ENCODE measurements around the gene RPS14.
"Not testable (repeated sequence)": the region's sequence is repeated elsewhere in the genome, so short reads cannot be mapped to it uniquely, and the experiment has no call there.

The RPS14 gene

DNA sequence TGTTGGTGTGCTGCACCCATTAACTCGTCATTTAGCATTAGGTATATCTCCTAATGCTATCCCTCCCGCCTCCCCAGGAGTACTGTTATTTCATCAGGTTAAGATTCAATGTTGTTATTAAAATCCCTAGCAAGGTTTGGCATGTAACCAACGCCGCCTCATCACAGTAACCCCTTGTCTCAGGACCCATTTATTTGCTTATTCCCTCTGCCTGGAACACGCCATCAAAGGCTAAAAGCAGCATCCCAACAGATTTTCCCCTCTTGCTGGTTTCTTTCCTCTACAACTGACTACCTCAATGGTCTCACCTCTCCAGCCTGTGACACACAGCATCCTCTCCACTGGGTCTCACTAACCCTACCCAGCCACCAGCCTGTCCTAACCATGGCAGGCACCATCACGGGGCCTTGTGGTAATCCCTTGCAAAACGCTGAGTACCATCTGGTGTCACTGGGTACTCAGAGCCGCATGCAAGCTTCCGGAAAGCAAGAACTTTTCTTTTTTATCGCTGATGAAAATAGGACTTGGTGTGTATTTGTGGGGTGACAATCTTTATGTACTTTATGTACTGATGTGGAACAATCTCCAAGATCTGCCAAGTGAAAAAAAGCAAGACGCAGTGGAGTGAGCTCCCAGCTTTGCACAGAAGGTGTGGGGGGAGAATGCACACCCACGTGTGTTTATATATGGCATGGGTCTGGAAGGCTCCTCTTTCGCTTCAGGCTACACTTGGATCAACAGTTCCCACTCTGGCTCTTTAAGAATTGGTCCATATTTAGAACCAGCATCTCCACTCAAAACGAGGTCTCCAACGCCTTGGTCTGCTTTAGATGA lies 6.1 kb downstream of the RPS14 start:
- no peak for DNase-seq

DNA sequence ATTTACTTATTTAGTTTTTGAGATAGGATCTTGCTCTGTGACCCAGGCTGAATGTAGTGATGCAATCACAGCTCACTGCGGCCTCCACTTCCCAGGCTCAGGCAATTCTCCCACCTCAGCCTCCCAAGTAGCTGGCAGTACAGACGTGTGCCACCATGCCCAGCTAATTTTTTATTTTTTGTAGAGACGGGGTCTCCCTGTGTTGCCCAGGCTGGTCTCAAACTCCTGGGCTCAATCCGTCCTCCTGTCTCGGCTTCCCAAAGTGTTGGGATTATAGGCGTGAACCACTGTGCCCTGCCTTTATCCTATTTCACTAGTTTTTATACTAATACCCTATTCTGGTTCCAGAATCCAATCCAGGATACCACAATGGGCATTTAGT lies 6.8 kb downstream of the RPS14 start:
- no peak for DNase-seq

DNA sequence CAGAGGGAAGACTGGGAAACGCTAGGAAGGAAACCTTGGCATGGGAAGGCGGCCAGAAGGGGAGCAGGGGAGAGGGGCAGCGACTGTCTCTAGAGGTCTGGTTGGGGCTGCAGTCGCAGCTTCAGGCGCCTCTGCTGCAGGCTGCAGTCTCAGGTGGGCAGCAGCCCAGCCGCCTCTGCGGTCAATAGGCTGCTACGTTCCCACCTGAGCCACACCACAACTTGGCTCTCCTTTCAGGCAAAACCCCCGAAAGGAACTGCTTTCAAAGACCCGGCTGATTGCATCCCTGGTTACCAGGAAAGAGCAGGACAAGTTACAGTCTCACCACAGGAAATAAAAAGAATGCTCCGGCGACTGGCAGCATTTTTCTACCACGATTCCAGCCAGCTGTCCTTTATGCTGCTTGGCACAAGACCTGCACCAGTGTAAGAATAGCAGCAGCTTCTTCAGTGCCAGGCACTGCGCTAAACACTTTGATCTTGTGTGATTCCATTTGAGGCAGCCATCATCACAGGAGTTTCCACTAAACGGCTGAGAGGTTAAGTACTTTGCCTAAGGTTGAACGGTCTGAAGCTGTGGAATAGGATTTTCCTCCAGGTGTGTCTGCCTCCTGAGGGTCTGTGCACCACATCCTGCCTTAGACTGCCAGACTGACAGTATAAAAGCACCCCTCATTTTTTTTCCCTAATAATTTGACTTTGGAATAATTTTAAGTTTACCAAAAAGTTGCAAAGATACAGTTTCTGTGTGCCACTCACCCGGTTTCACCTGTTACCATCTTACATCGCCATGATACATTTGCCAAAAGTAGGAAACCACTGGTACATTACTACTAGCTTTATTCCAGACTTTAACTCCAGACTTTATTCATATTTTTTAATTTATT lies 7.5 kb downstream of the RPS14 start:
- no peak for DNase-seq

DNA sequence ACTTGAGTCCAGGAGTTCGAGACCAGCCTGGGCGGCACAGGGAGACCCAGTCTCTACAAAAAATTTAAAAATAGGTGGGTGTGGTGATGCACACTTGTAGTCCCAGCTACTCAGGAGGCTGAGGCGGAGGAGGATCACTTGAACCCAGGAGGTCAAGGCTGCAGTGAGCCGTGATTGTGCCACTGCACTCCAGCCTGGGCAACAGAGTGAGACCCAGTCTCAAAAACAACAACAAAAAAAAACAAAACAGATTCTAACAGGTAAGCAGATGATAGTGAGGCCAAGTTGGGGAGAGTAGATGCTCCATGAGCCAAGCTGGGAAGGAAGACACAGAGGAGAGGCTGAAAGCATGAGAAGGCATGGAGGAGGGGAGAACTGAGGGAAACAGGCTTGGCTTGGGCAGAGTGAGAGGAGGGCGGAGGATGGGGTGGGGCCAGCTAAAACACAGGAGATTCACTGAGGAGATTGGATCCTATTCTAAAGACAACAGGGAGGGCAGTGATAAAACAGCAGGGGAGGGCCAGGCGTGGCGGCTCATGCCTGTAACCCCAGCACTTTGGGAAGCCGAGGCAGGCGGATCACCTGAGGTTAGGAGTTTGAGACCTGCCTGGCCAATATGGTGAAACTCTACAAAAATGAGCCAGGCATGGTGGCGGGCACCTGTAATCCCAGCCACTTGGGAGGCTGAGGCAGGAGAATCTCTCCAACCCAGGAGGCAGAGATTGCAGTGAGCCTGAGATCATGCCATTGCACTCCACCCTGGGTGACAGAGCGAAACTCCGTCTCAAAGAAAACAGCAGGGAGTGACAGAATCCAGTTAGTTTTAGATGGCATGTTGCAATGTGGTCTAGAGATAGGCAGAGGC lies 8.4 kb downstream of the RPS14 start:
- DNase-seq, result no peak

DNA sequence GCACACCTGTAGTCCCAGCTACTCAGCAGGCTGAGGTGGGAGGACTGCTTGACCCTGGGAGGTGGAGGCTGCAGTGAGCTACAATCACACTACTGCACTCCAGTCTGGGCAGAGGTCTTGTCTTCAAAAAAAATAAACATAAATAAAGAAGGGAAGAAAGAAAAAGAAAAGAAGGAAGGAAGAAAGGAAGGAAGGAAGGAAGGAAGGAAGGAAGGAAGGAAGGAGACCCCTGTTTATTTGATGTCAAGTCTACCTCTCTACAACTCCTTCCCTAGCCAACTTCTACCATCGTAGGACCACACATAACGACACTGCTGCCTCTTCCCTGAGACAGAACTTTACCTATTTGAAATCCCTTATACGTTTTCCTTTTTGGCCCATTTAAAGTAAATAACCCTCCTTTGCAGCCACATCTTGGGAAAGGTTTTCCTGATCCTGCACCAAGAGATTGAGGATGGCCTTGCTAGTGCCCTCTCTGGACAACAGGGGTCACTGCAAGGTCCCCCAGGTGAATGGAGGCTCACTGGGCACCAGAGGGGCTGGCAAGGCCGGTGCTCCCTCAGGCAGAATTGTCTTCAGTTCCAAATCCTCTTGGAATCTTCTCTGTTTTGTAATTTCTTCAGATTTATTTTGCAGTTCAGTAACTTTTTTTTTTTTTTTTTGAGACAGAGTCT lies 10.5 kb downstream of the RPS14 start:
- no peak for DNase-seq

DNA sequence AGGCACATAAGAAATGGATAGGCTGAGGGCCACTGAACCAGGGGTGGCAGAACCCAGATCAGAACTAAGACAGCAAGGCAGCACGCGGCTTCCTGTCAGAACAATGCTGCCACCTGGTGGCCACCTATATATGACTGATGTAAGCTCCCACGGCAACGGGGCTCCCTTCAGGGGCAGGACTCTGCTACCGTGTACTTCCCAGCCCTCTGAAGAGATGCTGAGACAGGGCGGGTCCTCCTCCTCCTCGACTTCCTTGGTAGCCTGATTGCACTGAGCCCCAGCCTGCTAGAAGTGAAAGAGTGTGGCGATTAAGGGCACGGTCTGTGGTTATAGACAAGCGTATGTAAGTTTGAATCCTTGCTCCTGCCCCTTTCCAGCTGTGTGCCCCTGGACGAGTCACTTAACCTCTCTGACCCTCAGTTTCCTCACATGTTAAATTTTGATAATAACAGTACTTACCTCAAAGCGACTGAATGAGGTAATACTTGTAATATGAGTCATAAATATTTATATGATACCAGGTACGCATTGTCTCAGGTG lies 13.3 kb downstream of the RPS14 start:
- peak; percentile 44 to 51 for DNase-seq

DNA sequence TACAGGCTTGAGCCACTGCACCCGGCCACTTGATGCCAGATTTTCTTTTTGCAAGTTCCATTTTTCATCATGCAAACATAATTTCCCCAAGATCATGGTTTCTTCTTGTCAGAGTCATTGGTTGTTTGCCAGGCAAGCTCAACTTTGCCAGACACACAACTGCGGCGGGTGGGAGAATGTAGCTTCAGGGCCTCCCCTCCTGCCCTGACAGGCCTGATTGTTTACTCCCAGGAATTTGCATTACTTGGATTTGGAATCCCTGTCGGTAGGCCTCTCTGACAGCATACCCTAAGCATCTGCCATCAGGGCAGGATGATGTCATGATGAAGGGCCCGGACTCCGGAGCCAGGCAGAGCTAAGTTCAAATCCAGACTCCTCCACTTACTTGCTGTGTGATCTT lies 15.1 kb downstream of the RPS14 start:
- no peak for DNase-seq

DNA sequence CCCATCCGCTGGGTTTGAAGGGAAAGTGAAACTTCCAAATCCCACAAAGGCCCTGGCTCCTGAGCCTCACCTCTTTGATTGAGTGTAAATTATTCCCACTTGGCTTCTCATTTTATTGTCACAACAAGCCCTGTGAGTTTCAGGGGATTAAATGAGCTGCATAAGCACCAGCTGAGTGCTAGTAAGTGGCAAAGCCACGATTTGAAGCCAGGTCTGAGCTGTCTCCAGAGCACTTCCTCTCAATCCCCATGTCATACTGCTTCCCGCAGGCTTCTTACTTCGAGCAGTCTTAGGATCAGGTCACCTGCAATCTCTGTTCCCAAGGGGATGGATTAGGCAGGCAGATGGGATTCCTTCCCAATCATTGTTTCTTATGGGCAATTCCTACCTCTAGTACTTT lies 18.0 kb downstream of the RPS14 start:
- DNase-seq, result no peak

DNA sequence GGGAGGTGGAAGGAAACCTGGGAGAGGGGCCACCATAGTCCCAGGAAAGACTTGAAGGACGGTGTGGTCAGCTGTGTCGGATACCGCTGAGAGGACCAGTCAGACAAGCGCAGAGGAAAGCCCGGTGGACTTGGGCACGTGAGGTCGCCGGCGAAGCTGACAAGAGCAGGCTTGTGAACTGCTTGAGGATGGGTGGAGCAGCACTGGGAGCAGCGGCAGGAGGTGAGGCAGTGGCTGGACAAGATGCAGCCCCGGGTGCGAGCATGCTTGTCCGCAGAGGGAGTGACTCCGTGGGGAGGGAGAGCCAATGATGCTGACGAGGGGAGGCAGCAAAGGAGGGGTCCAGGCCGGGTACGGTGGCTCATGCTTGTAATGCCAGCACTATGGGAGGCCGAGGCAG lies 18.5 kb downstream of the RPS14 start:
- DNase-seq, result no peak

DNA sequence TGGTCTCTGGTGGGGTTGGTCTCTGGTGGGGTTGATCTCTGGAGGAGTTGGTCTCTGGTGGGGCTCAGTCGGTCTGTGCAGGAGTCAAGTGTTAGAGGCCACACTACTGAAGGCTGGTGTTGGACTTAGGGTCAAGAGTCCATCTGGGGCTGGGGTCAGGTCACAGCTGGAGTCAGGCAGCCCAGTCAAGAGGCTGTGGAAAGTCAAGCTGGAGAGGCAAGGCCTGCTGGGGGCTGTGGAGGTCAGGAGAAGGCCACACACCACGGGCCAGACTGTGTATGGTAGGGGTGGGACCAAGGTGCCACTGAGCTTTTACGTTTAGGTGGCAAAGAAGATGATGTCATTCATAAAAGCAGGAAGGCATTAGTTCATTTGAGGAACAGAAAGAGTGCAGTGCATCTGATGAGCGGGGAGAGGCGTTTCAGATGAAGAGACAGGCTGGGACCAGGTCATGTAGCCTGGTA lies 20.1 kb downstream of the RPS14 start:
- no peak for DNase-seq

DNA sequence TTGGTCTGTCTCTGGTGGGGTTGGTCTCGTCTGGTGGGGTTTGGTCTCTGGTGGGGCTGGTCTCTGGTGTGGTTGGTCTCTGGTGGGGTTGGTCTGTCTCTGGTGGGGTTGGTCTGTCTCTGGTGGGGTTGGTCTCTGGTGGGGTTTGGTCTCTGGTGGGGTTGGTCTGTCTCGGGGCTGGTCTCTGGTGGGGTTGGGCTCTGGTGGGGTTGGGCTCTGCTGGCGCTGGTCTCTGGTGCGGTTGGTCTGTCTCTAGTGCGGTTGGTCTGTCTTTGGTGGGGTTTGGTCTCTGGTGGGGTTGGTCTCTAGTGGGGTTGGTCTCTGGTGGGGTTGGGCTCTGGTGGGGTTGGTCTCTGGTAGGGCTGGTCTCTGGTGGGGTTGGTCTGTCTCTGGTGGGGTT lies 20.6 kb downstream of the RPS14 start:
- no peak for DNase-seq

DNA sequence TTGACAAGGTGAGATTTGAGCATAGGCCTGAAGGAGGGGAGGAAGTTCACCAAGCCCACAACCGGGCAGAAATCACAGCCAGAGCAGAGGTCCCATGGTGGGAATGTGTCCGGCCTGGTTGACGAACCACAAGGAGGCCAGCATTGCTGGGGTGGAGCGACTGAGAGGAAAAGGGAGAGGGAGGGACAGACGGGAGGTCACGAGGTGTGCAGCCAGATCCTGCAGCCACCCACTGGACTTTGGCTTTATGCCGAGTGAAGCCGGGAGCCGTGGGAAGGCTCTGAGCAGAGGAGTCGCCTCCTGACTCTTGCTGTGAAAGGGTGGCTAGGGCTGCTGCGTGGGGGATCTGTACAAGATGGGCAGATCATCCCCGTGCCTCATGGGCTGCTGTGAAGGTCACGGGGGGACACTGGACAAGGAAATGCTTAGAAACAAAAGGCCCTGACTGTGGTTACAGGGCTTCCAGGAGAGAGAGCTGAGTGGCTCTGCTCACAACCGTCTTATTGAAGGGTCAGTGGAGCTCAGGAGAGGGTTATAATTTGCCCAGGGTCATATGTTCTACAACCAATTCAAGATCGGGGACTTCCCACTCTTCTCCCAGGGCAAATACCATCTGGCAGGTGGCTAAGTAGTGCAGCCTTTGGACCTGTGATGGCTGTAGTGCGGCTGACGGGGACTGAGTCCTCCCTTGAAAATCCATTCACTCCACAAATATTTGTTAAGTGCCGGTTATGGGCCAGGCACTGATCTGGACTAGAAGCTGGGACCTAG lies 21.2 kb downstream of the RPS14 start:
- DNase-seq, result no peak

DNA sequence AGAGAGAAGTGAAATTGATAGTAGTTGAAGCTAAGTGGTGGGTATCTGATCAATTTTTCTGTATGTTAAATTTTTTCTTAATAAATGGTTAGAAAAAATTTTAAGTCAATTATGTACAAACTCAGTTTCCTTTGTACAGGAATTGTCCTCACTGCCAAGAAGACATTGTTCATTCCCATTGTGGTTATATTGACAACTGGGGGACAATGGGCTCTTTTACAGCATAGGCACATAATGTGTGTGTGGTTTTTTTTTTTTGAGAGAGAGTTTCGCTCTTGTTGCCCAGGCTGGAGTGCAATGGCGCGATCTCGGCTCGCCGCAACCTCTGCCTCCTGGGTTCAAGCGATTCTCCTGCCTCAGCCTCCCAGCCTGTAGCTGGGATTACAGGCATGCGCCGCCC lies 23.4 kb downstream of the RPS14 start:
- DNase-seq, result not testable (repeated sequence)

DNA sequence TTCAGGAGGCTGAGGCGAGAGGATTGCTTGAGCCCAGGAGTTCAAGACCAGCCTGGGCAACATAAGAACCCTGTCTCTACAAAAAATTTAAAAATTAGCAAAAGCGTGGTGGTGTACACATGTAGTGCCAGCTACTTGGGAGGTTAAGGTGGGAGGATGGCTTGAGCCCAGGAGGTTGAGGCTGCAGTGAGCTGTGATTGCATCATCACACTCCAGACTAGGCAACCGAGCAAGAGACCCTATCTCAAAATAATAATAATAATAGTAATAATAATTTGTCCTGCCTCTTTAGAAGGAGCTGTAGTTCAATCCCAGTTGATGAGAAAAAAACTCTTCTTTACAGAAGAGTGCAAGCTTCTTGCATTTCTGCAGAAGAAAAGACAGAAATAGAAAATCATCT lies 26.8 kb downstream of the RPS14 start:
- DNase-seq, result no peak

DNA sequence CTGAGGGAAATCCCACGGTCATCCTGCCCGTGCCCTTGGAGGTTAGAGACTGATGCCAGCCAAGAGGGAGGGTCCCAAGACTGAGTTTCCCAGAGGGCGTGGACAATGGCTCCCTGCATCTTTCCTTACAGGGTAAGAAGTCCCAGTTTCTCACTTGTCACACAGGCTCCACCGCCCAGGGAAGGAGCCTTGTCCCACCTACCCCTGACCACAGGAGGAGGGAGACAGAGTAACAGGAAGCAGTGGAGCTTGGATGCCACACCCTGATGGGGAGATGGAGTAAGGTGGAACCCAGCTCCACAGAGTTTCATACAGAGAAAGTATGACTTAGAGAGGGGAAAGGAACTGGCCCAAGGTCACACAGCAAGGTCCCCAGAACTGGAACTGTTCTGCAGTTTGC lies 27.5 kb downstream of the RPS14 start:
- DNase-seq, result no peak

DNA sequence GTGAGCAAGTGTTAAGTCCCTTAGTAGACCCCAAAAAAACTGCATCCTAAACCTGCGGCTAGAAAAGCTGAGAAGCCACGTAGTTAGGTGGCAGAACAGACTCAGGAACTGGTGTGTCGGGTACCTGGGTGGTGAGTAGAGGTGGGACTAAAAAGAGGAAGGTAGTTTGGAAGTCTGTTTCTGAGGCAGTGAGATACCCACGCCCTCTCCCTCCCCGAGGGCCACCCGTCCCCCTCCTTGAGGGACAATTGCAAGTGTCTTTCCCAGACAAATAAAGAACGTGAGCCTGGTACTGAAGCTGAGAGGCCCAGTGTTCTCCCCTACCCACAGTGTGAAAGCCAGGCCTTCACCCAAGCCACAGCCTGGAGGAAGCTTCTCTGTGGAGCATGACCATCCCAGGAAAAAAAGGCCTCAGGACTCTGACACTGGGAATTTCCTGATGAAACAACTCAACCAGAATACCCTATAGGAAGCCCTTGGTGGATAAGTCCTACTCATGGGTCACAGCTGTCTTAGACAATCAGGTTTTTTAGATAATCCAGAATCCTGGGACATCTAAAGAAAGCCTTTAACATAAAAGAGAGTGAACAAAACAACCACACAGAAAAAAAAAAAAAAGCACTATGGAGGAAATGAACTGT lies 29.8 kb downstream of the RPS14 start:
- DNase-seq, result no peak

DNA sequence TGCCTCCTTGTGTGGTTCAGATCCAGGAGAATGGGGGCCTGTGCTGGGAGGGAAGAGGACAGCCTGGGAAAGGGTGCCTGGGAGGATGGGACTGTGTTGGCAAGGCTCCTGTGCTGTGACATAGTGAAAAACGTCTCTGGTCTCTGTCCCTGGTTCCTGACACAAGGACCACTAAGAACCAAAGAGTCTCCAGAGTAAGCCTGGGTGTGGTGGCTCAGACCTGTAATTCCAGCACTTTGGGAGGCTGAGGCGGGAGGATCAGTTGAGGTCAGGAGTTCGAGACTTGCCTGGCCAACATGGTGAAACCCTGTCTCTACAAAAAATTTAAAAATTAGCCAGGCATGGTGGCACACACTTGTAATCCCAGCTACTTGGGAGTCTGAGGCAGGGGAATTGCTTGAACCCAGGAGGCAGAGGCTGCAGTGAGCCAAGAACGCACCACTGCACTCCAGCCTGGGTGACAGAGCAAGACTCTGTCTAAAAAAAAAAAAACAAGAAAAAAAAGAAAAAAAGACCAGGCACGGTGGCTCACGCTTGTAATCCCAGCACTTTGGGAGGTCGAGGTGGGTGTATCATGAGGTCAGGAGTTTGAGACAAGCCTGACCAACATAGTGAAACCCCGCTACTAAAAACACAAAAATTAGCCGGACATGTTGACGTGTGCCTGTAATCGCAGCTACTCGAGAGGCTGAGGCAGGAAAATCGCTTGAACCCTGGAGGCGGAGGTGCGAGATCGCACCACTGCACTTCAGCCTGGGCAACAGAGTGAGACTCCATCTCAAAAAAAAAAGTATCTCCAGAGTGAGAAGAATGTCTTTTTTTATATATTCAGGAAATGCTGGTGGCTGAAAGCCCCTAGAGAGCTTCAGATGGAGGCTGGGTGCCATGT lies 35.4 kb downstream of the RPS14 start:
- DNase-seq, result not testable (repeated sequence)

DNA sequence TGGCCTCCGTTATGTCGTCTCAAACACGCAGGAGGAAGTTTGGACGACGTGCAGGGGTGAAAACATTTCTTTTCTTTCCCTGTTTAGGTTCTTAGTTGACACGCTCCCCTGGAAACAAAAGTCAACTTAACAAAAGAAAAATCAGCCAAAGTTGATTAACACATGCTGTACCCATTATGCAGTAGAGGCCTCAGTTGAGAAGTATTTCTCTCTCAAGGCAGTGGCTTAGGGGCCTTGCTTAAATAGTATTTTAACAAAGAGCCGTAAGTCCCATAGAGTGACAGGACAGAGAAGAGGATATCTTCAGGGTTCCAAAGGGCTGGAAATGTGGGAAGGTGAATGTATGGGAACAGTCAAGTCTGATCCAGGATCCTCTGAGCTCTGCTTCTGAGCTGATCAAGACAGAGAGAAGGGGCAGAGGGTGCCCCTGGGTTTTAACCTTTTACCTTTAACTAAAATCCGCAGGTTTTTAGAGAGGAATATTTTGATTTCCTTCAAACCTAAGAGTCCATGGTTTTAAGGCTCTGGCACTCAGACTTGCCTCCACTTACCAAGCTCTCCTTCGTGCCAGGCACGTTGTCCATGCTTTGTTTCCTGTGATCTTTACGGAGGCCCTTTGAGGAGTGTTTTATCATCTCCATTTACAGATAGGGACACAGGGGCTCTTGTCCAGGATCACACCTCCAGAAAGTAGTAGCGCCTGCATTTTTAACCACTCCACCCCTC lies 36.2 kb downstream of the RPS14 start:
- no peak for DNase-seq

Measured in NCI-H1930 (cell line).